IMR-90 (cell line): ENCODE results near the gene MINDY2. TPM values are rescaled to one million over a fixed set of nuclear protein-coding genes. Genes with fewer than 3 reads are reported as not detected.
"Not testable (repeated sequence)": the region's sequence is repeated elsewhere in the genome, so short reads cannot be mapped to it uniquely, and the experiment has no call there.

Source experiments
- ATAC-seq: fragments of 200-7000 bp; cut with Tn5 transposase; 2 replicates; pipeline ENCODE4 v1.9.1; 2020; ENCODE audit warnings: low read depth, mild to moderate bottlenecking, moderate library complexity
- BruUV-seq: library from RNA; stranded (reverse); fragments of 400-500 nt; replicated peaks from 2 replicates; lab custom pipeline; 2021; lab: Mats Ljungman, UMichigan
- CTCF ChIA-PET: fragments of 300-600 bp; formaldehyde crosslinking; extraction: SDS; loops from one replicate; lab custom pipeline; 2021; ENCODE audit warnings: antibody characterized with exemption; lab: Yijun Ruan, JAX
- POLR2A ChIA-PET: fragments of 300-600 bp; sonication (Branson Sonifier 250); formaldehyde crosslinking; loops from one replicate; lab custom pipeline; 2022; ENCODE audit warnings: antibody characterized with exemption; ENCODE audit not compliant: unreplicated experiment; lab: Charles Lee
- DNase-seq: peaks from one replicate; pipeline ENCODE4 v3.0.0; 2013
- H2AFZ ChIP-seq: replicated peaks from 2 replicates; pipeline ENCODE3; 2013; ENCODE audit warnings: low read length, mild to moderate bottlenecking; ENCODE audit not compliant: poor library complexity
- H2AK5ac ChIP-seq: 2 replicates; pipeline ENCODE4 v1.6.1; 2013; ENCODE audit warnings: low read depth, low read length, inconsistent platforms
- H2AK9ac ChIP-seq: replicated peaks from 2 replicates; pipeline ENCODE3; 2013; ENCODE audit warnings: mild to moderate bottlenecking, low read depth, low read length, moderate library complexity; ENCODE audit not compliant: poor library complexity
- H2BK120ac ChIP-seq: 2 replicates; pipeline ENCODE4 v1.6.1; 2013; ENCODE audit warnings: low read depth, low read length, inconsistent platforms
- H2BK15ac ChIP-seq: 3 replicates; pipeline ENCODE4 v1.6.1; 2013; ENCODE audit warnings: low read depth, low read length, inconsistent platforms
- H2BK20ac ChIP-seq: 2 replicates; pipeline ENCODE4 v1.6.1; 2013; ENCODE audit warnings: low read depth, mild to moderate bottlenecking, inconsistent platforms, low read length, moderate library complexity
- H2BK5ac ChIP-seq: 2 replicates; pipeline ENCODE4 v1.6.1; 2013; ENCODE audit warnings: mild to moderate bottlenecking, low read depth, low read length, inconsistent platforms; ENCODE audit not compliant: poor library complexity, severe bottlenecking
- H3K14ac ChIP-seq: replicated peaks from 2 replicates; pipeline ENCODE4 v1.6.1; 2013; ENCODE audit warnings: low read depth, low read length, inconsistent platforms
- H3K18ac ChIP-seq: 2 replicates; pipeline ENCODE4 v1.6.1; 2013; ENCODE audit warnings: low read depth, low read length, control low read depth
- H3K23ac ChIP-seq: 2 replicates; pipeline ENCODE4 v1.6.1; 2013; ENCODE audit warnings: low read depth, low read length, inconsistent platforms
- H3K27ac ChIP-seq: 2 replicates; pipeline ENCODE4 v1.5.1; 2013; ENCODE audit warnings: mild to moderate bottlenecking, control low read depth, low read length; ENCODE audit not compliant: insufficient read depth
- H3K27me3 ChIP-seq: 2 replicates; pipeline ENCODE4 v1.6.1; 2013; ENCODE audit warnings: low read length; ENCODE audit not compliant: control insufficient read depth, insufficient read depth
- H3K36me3 ChIP-seq: 2 replicates; pipeline ENCODE4 v1.6.1; 2013; ENCODE audit warnings: low read length, mixed read lengths; ENCODE audit not compliant: control insufficient read depth, insufficient read depth
- H3K4ac ChIP-seq: 2 replicates; pipeline ENCODE4 v1.6.1; 2013; ENCODE audit warnings: low read depth, low read length, inconsistent platforms
- H3K4me1 ChIP-seq: 2 replicates; pipeline ENCODE4 v1.6.1; 2013; ENCODE audit warnings: low read length, mixed read lengths; ENCODE audit not compliant: control insufficient read depth, insufficient read depth
- H3K4me2 ChIP-seq: 2 replicates; pipeline ENCODE4 v1.6.1; 2013; ENCODE audit warnings: low read depth, mild to moderate bottlenecking, control low read depth, low read length, moderate library complexity
- H3K4me3 ChIP-seq: 2 replicates; pipeline ENCODE4 v1.5.1; 2013; ENCODE audit warnings: low read depth, mild to moderate bottlenecking, control low read depth, low read length, moderate library complexity; ENCODE audit not compliant: insufficient read depth
- H3K56ac ChIP-seq: 2 replicates; pipeline ENCODE4 v1.6.1; 2013; ENCODE audit warnings: low read length, inconsistent platforms; ENCODE audit not compliant: insufficient read depth; ENCODE audit errors: extremely low read depth
- H3K79me1 ChIP-seq, 2 experiments: 2 replicates each; pipeline ENCODE4 v1.6.1; 2013; ENCODE audit warnings: low read length in 2 of 2, inconsistent platforms in 1 of 2, low read depth in 1 of 2
- H3K9ac ChIP-seq: 2 replicates; pipeline ENCODE4 v1.6.1; 2013; ENCODE audit warnings: low read depth, low read length, control low read depth
- H3K9me1 ChIP-seq: 2 replicates; pipeline ENCODE4 v1.6.1; 2013; ENCODE audit warnings: low read length, inconsistent platforms; ENCODE audit not compliant: insufficient read depth
- H3K9me3 ChIP-seq: 2 replicates; pipeline ENCODE4 v1.6.1; 2013; ENCODE audit warnings: low read length; ENCODE audit not compliant: control insufficient read depth, insufficient read depth
- H4K20me1 ChIP-seq: 2 replicates; pipeline ENCODE4 v1.6.1; 2013; ENCODE audit warnings: low read length, inconsistent platforms; ENCODE audit not compliant: insufficient read depth
- H4K5ac ChIP-seq: 2 replicates; pipeline ENCODE4 v1.6.1; 2013; ENCODE audit warnings: mild to moderate bottlenecking, low read depth, low read length, control low read depth
- H4K8ac ChIP-seq, 2 experiments: 2 replicates each; pipeline ENCODE4 v1.6.1; 2013; ENCODE audit warnings: low read depth in 2 of 2, low read length in 2 of 2, control low read depth in 1 of 2, inconsistent platforms in 1 of 2
- H4K91ac ChIP-seq: 2 replicates; pipeline ENCODE4 v1.6.1; 2013; ENCODE audit warnings: low read depth, low read length, inconsistent platforms; ENCODE audit not compliant: insufficient read depth
- WGBS, 2 experiments: methylation state at CpG; one replicate each; pipeline versions ENCODE4 v1.1.5 to v1.1.7; 2013; ENCODE audit warnings: missing lambda C conversion rate in 2 of 2; ENCODE audit not compliant: insufficient read length in 1 of 2; ENCODE audit errors: extremely low coverage in 2 of 2; 5-methylcytosine and 5-hydroxymethylcytosine counted together
- dilution Hi-C: fragments of 300-500 bp; cut with HindIII; formaldehyde crosslinking; loops from one replicate; pipeline ENCODE4 v1.14.3; 2018; ENCODE audit warnings: low sequenced_read_pairs; ENCODE audit not compliant: unreplicated experiment
- in situ Hi-C: fragments of 300-500 bp; cut with MboI; formaldehyde crosslinking; loops from 3 replicates; pipeline ENCODE4 v1.14.3; 2019; ENCODE audit warnings: low sequenced_read_pairs, inconsistent platforms, mixed read lengths
- intact Hi-C: fragments of 100-400 bp; cut with micrococcal nuclease; formaldehyde crosslinking; loops from 2 replicates; pipeline ENCODE4 v1.10.0; 2022
- polyA plus RNA-seq, 3 experiments: library from polyadenylated mRNA; depleted of rRNA; stranded (reverse); fragments of >200 nt; gene quantifications; 2 replicates each; pipeline ENCODE4 v1.2.3, GENCODE V29; 2012; ENCODE audit warnings: low replicate concordance in 1 of 3
- total RNA-seq: library from RNA; depleted of rRNA; stranded (reverse); fragments of >200 nt; gene quantifications from 2 replicates; pipeline ENCODE4 v1.2.3, GENCODE V29; 2012

Gene MINDY2
- total and polyA plus RNA-seq, 2 of the 4 experiments (the other 2 are of a cell fraction): 4.0 to 9.3 TPM

DNA sequence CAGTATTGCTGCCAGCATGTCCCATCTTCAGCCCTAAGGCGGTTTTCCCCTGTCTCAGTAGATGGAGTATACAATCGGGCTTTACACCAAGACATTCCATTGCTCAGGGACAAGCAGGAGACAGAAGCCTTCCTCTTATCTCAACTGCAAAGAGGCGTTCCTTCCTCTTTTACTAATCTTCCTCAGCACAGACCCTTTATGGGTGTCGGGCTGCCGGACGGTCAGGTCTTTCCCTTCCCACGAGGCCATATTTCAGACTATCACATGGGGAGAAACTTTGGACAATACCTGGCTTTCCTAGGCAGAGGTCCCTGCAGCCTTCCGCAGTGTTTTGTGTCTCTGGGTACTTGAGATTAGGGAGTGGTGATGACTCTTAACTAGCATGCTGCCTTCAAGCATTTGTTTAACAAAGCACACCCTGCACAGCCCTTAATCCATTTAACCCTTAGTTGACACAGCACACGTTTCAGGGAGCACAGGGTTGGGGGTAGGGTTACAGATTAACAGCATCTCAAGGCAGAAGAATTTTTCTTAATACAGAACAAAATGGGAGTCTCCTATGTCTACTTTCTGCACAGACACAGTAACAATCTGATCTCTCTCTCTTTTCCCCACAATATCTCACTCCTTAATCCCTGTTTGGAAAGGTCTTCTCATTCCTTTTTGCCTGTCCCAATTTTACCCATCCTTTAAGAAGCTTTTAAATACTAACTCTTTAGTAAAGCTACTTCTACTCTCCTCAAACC, 62.8 kb downstream of the MINDY2 start:
- dilution Hi-C loops, DNase-seq, H3K9ac ChIP-seq, H3K4me1 ChIP-seq, H2AK5ac ChIP-seq, H4K20me1 ChIP-seq, H3K27me3 ChIP-seq, H2AFZ ChIP-seq, POLR2A ChIA-PET, H4K8ac ChIP-seq, H3K18ac ChIP-seq, H3K27ac ChIP-seq, H3K4me2 ChIP-seq, H4K91ac ChIP-seq, ATAC-seq, H3K4me3 ChIP-seq, H3K56ac ChIP-seq, H3K9me3 ChIP-seq, H2BK20ac ChIP-seq, H3K23ac ChIP-seq, H3K4ac ChIP-seq, H2BK120ac ChIP-seq, H3K79me1 ChIP-seq, H4K5ac ChIP-seq, BruUV-seq, H2AK9ac ChIP-seq, H3K14ac ChIP-seq, H2BK15ac ChIP-seq, H3K9me1 ChIP-seq, H2BK5ac ChIP-seq, intact Hi-C loops, in situ Hi-C loops: not testable (repeated sequence)
- no CpG with 5 or more reads among the region's 9 CpGs for whole genome bisulfite sequencing, 2 experiments
- H3K36me3 ChIP-seq: peaks cover 11% of the 10 kb centered on the region
- CTCF ChIA-PET: interaction anchor here (0.6 kb wide), 1 partner anchor 278 kb away, joined by 3 read pairs; no protein-coding TSS in a partner anchor
